HG03175 (cell line): Measurements from ENCODE around the gene CDAN1.

ENCODE experiments used
- ATAC-seq: cut with Tn5 transposase; IDR thresholded peaks from one replicate; pipeline ENCODE4 v1.9.1; 2021; ENCODE audit warnings: mild to moderate bottlenecking, moderate library complexity; ENCODE audit not compliant: unreplicated experiment

CDAN1 gene

GRCh38 chr15:42675021-42675420 is 61.9 kb downstream of the CDAN1 start:
- ATAC-seq, result no peak

- no peak for ATAC-seq
These were observed 62.5 kb downstream of the CDAN1 start for GRCh38 chr15:42674472-42674871.
